Astrocyte of the spinal cord (primary cell): ENCODE results near the gene CCDC187.

Experiments
- DNase-seq: peaks from one replicate; pipeline ENCODE4 v3.0.0; 2011; ENCODE audit warnings: low read depth, low spot score
- H3K4me3 ChIP-seq: 2 replicates; pipeline ENCODE4 v1.5.1; 2011; ENCODE audit warnings: low read depth, mild to moderate bottlenecking, low read length, moderate library complexity
- CTCF ChIP-seq: IDR thresholded peaks from 2 replicates; pipeline ENCODE4 v1.5.1; 2012; ENCODE audit warnings: low read depth, mild to moderate bottlenecking, low read length, inconsistent platforms
- in situ Hi-C: cut with HindIII; loops from 2 replicates; pipeline ENCODE4 v1.10.0; 2017; ENCODE audit warnings: low sequenced_read_pairs

The CCDC187 gene

DNA sequence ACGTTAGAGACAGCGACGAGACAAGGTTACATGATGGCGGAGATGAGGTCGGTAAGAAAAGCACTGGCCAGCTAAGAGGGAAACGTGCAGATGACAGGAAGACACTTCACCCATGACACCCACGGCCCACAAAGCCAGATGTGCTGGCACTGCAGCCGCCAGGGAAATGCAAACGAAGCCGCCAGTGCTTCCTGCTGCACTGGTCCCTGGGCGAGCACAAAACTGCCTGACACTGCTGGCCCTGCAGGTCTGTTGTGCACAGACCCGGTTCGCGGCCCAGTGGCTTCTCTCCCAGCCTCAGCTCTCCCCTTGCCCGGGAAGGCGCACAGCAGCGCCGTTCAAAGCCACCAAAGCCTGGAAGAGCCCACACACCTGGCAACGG lies 78.5 kb downstream of the CCDC187 start:
- no peak overlapping the region for H3K4me3 ChIP-seq
- in situ Hi-C loops: no loop called here
- DNase-seq: no peak
- TF ChIP-seq CTCF: no peak

DNA sequence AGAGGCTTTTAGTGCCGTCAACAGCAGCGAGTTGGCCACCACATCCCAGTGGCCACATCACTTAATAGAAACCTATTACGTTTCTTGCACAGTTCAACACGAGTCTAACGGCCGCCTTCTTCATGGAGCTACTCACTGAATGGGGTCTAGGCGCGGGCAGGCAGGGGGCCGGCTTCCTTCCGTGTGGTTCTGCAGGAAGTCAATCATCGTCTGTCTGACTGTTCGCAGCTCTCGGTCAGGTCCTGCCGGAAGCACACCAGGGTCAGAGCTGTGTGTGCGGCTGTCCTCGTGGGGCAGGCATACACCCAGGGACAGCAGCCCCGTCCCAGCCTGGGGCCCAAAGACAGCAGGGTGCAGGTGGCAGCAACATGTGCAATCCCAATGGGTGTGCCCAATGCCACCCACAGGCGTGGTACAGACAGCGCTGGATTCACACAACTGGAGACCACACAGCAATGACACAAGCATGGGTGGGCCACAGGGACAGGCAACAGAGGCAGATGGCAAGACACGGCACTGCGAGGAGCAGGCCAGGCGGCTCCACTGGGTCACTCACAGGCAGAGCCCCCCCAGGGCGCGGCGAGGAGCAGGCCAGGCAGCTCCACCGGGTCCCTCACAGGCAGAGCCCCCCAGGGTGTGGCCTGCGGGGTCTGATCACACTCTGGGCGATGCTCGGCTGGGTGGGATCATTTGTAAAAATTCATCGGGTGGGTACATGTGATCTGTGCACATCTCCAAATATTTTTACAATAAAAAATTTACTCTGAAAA lies 79.8 kb downstream of the CCDC187 start:
- in situ Hi-C loops: no loop called here
- no peak overlapping the region for H3K4me3 ChIP-seq
- no peak for DNase-seq
- no peak for TF ChIP-seq CTCF

- DNase-seq: no peak
- H3K4me3 ChIP-seq: no peak overlapping the region
- no peak for TF ChIP-seq CTCF
- in situ Hi-C loops: no loop called here
Observed at GRCh38 chr9:136222906-136223285, 81.0 kb downstream of the CCDC187 start.

DNA sequence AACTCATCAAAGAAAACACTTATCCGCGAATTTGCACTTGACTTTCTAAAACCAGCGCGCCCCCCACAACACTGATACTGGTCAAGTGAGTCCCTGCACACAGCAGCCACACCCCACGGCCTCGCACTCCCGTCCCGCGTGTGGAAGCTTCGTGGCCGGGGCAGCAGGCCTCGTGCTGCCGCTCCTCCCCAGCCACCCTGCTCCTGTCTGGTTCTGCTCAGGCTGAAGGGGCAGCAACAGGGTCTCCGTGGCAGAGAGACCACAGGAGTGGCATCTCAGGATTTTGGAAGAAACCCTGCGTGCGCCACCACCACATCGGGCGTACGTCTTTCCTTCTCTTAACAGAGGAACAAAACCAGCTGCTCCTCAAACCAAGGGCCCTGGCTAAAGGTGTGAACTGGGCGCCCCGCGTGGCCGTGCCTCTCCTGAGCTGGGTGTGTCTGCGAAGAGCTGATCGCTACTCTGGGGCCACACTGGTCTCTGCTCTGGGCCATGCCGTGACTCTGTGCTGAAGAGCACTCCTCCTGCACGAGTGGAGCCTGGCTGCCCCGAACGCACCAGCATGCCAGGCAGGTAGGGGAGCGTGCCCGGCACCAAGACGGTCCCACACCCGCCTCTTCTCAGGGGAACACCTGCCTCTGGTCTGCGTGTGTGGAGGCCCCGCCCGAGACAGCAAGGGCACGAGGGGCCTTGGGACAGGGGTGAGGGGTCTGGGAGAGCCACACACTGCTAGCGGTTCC lies 81.6 kb downstream of the CCDC187 start:
- TF ChIP-seq CTCF: no peak
- in situ Hi-C loops: no loop called here
- H3K4me3 ChIP-seq: no peak overlapping the region
- no peak for DNase-seq

DNA sequence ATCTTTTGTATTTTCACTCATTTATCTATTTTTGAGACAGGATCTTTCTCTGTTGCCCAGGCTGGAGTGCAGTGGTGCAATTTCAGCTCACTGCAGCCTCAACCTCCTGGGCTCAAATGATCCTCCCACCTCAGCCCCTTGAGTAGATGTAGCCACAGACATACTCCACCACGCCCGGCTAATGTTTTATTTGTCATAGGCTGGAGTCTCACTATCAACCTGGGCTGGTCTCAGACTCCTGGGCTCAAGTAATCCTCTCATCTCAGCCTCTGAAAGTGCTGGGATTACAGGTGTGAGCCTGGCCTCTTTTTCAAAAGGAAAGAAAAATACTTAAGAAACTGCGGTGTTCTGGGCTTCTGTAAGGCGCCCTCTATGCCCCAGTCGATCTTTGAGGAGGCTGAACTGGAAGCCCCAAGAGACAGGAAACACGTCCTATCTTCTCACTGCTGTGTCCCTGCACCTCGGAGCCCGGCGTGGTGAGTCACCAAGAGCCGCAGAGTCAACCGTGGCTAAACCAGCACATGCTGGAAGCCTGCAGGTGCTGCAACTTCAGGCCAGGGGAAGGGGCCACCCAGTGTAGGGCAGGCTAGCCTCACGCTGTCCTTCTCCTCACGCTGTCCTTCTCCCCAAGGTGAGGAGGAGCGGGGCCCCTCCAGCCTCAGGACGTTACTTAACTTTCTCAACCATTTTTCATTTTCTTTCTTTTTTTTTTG lies 83.7 kb downstream of the CCDC187 start:
- in situ Hi-C loops: no loop called here
- H3K4me3 ChIP-seq: no peak overlapping the region
- TF ChIP-seq CTCF: no peak
- DNase-seq: peak; percentile 49

DNA sequence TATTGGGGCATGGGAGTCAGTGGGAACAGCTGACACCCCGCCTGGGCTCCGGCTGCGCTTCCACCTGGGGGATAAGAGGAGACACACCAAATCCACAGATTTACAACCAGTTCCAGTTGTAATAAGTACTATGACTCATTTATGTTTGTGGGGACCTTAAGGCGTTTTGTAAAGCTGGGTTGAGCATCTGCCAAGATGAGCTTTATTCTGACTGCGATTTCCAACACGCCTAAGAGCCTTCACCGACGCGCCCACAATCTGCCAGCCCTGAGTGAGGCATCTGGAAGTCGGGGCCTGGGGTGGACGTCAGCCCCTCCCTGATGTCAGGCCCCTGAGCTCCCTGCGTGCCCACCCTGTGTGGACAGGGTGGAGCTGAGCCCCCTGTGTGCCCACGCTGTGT lies 84.6 kb downstream of the CCDC187 start:
- peak; percentile 65 for DNase-seq
- no peak overlapping the region for H3K4me3 ChIP-seq
- in situ Hi-C loops: no loop called here
- no peak for TF ChIP-seq CTCF
